Superior temporal gyrus (tissue), 1 donor: ENCODE results near the gene TMPRSS5.
"Not testable (repeated sequence)": the region's sequence is repeated elsewhere in the genome, so short reads cannot be mapped to it uniquely, and the experiment has no call there.

Experiments
- DNase-seq: peaks from one replicate; pipeline ENCODE4 v3.0.0-alpha.2; 2016; ENCODE audit errors: extremely low spot score

Gene TMPRSS5

DNA sequence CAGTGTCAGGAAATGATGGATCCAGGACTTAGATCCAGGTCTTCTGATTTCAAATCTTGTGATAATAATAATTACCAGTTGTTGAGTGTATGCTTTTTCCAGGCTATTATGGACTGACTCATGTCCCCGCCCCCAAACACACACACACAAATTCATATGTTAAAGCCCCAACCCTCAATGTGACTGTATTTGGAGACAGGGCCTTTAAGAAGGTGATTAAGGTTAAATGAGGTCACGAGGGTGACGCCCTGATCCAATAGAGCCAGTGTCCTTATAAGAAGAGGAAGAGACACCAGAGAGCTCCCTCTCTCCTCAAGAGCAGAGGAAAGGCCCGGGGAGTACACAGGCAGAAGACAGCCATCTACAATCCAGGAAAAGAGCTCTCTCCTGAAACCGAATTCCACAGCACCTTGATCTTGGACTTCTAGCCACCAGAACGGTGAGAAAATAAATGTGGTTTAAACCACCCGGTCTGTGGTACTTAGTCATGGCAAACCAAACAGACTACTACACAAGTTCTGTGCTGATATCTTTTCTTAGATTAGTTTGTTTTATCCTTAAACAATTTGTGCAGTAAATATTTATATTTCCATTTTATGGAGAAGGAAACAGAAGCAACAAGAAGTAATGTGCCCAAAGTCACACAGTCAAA is 8.2 kb downstream of the TMPRSS5 start:
- DNase-seq: no peak

DNA sequence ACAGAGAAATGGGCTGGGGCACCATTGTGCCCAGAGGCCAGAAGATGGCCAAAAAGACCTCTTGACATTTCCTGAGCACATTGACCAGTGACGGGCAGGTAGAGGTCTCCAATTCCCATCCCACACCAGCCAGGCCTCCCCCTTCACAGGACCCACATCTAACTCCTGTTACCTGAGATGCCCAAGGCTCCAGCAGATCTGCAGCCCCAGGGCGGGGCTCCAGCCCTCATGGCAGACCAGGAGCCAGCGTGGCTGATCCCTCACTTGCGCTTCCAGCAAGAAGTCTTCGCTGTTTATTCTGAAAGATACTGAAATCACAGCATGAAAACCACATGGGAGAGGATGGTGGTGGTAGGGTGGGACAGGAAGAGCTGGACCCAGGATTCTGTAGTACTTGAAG is 9.0 kb downstream of the TMPRSS5 start:
- no peak for DNase-seq

- no peak for DNase-seq
Measured at GRCh38 chr11:113695207-113695606, 10.9 kb downstream of the TMPRSS5 start.

GRCh38 chr11:113694390-113694789 is 11.7 kb downstream of the TMPRSS5 start:
- no peak for DNase-seq

- no peak for DNase-seq
Measured at GRCh38 chr11:113693030-113693429, 13.1 kb downstream of the TMPRSS5 start.

DNA sequence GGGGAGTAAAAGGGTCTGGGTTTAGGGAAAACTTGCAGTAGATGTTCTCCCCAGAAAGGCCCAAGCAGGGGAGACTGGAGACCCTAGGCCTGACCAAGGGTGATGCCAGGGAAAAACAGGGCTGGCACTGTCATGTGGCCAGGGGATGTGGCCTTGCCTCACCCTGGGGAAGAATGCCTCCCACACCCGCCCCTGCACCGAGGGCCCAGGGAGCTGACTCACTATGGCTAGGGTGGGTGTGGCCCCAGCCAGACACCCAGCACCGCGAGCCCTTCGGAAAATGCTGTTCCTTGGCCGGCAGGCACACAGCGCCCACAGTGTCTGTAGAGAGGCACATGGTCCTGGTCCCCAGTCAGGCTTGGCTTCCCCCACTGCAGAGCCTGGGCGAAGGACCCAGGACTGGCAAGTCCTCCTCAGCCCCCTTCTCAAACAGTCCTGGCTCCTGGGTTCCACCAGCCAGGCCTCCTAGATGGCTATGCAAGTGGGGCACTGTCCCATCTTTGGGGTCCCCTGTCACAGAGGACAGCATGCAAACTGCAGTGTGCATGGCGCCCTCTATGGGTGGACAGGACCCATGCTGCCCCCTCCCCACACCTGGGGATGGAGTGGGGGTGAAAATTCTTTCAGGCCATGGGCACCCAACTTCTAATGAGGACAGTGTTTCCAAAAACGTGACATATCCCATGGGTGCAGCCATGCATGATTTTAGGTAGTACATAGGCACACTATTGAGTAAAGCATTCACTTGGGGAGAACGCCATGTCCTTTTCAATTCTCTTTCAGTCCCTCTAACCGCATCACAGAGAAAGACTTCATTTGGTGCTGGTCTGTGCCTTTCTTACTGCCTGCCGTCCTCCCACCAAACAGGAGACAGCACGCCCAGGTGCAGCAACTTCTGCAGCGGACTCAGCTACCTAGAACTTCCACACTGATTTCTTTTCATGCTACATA is 15.2 kb downstream of the TMPRSS5 start:
- no peak for DNase-seq

- no peak for DNase-seq
Measured at GRCh38 chr11:113689768-113690618, 16.1 kb downstream of the TMPRSS5 start.

DNA sequence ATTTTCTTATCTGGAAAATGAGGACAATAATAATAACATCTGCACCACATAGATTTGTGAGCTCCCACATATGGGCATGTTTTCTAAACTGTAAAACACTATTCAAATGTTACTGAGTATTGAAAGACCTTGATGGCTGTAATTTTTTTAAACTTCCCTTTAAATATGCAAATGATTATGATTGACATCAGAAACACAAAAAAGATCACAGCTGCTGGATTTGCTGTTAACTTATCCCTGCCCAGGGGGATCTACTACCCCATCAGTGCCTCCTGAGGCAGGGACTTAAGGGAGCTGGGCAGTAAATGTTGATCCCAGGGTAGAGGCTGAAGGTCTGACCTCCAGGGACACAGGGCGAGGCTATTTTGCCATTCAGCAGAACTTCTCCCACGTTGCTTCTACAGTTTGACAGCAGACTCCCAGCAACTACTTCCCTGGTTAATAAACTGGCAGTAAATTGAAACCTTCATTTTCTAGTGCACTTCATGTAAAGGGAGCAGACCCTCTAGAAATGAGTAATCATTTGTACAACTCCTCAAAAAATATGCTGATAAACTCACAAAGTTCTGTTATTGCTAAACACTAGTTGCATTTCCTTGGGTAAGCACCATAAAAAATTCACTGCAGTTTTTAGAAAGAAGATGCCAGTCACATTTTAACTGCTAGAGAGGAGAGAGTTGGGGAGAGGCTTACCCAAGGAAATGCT is 20.3 kb downstream of the TMPRSS5 start:
- DNase-seq: no peak

- no peak for DNase-seq
Measured at GRCh38 chr11:113684496-113684895, 21.6 kb downstream of the TMPRSS5 start.

GRCh38 chr11:113683481-113684046 is 22.5 kb downstream of the TMPRSS5 start:
- DNase-seq: no peak

DNA sequence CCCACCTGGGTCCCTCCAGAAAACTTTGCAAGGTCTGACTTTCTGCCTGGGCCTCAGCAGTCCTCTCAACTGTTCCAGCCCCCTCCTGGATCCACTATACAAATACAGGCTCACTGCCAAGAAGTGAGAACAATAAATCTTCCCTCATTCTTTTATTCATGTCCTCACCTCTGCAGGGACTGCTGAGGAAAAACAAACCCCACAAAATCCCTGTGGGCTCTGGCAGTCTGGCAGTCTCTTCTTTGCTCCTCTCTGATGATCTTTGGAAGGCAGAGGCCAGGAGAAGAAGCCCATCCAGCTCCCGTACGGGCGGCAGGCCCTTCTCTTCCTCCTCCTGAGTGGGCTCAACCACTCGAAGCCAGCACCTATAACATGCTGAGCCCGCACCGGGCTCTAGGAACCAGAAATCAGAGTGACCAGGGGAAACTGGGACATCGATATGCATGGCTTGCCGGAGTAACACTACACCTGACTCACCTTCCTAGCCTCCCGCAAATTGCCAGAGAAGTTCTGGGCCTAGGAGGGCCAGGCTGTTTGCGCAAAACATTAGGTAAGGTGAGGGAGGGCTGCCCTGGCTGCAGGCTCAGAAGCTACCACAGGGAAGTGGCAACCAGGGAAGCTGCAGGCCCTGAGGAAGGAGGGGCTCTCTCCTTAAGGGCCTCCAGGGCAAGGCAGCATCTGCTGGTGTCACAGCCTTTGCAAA is 24.2 kb downstream of the TMPRSS5 start:
- no peak for DNase-seq

DNA sequence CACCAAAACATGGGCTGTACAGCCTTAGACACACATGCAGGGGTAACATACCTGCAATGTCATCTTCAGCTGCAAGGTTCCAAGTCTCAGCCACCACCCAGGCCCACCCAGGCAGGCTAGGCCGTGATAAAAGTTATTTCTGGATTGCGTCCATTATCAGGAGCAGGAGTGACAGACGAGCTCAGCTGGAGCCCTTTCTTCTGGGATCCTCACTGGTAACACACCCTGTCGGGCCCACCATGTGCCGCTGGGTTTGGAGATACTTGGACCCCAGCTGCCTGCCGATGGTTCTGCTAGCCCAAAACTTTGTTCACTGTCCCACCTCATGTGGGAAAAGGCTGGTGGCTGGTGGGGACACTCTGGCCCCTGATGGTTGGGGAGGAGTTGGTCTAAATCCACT is 24.8 kb downstream of the TMPRSS5 start:
- no peak for DNase-seq

DNA sequence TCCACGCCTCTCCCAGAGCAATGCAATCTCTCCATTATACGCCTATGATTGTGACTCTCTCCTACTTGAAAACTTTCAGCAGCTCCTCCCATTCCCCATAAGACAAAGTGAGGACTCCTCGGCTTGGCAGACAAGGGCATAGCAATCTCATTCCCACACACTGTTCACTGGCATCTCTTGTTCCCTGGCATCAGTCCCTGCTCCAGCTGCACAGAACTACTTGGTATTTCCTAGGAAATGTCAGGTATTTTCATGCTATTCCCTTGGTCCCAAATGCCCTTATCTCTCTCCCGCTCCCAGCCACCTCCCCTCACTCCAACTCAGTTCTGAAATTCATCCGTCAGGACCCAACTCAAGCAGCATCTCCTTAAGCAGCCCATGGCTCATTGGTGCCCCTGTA is 28.4 kb downstream of the TMPRSS5 start:
- no peak for DNase-seq

GRCh38 chr11:113675565-113675964 is 30.5 kb downstream of the TMPRSS5 start:
- no peak for DNase-seq

- DNase-seq: no peak
Measured at GRCh38 chr11:113675003-113675561, 31.0 kb downstream of the TMPRSS5 start.

GRCh38 chr11:113674397-113674685 is 31.8 kb downstream of the TMPRSS5 start:
- DNase-seq: no peak

GRCh38 chr11:113673550-113674396 is 32.3 kb downstream of the TMPRSS5 start:
- no peak for DNase-seq

DNA sequence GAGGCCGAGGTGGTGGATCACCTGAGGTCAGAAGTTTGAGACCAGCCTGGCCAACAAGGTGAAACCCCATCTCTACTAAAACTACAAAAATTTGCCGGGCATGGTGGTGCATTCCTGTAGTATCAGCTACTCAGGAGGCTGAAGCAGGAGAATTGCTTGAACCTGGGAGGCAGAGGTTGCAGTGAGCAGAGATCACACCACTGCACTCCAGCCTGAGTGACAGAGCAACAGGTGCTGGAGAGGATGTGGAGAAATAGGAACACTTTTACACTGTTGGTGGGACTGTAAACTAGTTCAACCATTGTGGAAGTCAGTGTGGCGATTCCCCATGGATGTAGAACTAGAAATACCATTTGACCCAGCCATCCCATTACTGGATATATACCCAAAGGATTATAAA is 34.2 kb downstream of the TMPRSS5 start:
- DNase-seq: not testable (repeated sequence)

DNA sequence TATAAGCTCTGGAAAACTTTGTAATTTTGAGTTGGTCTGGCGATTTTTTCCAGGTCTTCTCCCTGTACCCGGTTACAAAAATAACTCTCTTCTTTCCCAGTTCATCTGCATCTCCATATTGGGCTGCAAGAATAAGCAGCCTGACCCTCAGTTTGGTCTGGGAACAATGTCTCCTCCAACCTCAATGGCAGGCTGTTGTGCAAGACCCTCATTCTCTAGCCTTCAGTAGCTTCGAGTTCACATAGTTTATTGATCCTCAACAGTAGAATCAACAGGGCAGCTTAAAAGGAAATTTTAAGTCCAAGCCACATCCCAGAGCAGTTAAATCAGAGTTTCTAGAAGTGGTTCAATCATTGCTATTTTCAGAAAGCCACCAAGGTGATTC is 35.3 kb downstream of the TMPRSS5 start:
- no peak for DNase-seq
